B cell (primary cell): Measurements from ENCODE around the gene AVPR1B. TPM values are rescaled to one million over a fixed set of nuclear protein-coding genes. Genes with fewer than 3 reads are reported as not detected.

Experiments
- ATAC-seq: fragments of 200-7000 bp; cut with Tn5 transposase; one replicate; pipeline ENCODE4 v1.10.0; 2021; ENCODE audit warnings: low read depth, mild to moderate bottlenecking, moderate number of reproducible peaks, moderate library complexity
- CTCF ChIA-PET: fragments of 350-600 bp; sonication (Branson Sonifier 250); formaldehyde crosslinking; loops from one replicate; lab custom pipeline; 2021; ENCODE audit warnings: antibody characterized with exemption, inconsistent platforms; lab: Charles Lee
- POLR2A ChIA-PET: fragments of 350-600 bp; sonication (Branson Sonifier 250); formaldehyde crosslinking; loops from one replicate; lab custom pipeline; 2021; ENCODE audit warnings: antibody characterized with exemption; lab: Charles Lee
- DNase-seq: peaks from one replicate; pipeline ENCODE4 v3.0.0; 2013
- H2AFZ ChIP-seq: 2 replicates; pipeline ENCODE4 v1.6.1; 2012; ENCODE audit warnings: mild to moderate bottlenecking, low read depth, low read length; ENCODE audit not compliant: insufficient read depth, poor library complexity, severe bottlenecking
- H3K27ac ChIP-seq, 2 donors: 1 replicate in 1 of 2; 2 replicates in 1 of 2; pipeline ENCODE4 v1.5.1; 2012 to 2013; ENCODE audit warnings: low read length in 2 of 2, mild to moderate bottlenecking in 2 of 2, moderate library complexity in 1 of 2
- H3K27me3 ChIP-seq, 4 experiments: fragments of 200-600 bp in 1 of 4; sonication (generic) in 1 of 4; replicated peaks in 1 of 4; 1 replicate in 2 of 4; 2 replicates in 2 of 4; pipeline versions ENCODE4 v1.6.1 to v1.7.0; 2013 to 2016; ENCODE audit warnings: low read length in 3 of 4, mild to moderate bottlenecking in 2 of 4, mixed read lengths in 1 of 4, moderate library complexity in 1 of 4; ENCODE audit not compliant: insufficient read depth in 4 of 4, control insufficient read depth in 3 of 4; ENCODE audit errors: control extremely low read depth in 1 of 4
- H3K36me3 ChIP-seq, 2 experiments: replicated peaks in 1 of 2; 1 replicate in 1 of 2; 2 replicates in 1 of 2; pipeline versions ENCODE4 v1.6.1 to v1.7.1; 2013; ENCODE audit warnings: low read length in 1 of 2; ENCODE audit not compliant: insufficient read depth in 2 of 2, control insufficient read depth in 1 of 2; ENCODE audit errors: control extremely low read depth in 1 of 2, extremely low read depth in 1 of 2
- H3K4me1 ChIP-seq, 2 donors: fragments of 200-600 bp in 1 of 2; sonication (generic) in 1 of 2; 1 replicate in 1 of 2; 2 replicates in 1 of 2; pipeline versions ENCODE4 v1.5.1 to v1.6.1; 2013 to 2017; ENCODE audit warnings: low read length in 2 of 2; ENCODE audit not compliant: control insufficient read depth in 2 of 2, insufficient read depth in 2 of 2
- H3K4me2 ChIP-seq: replicated peaks from 2 replicates; pipeline ENCODE3; 2012; ENCODE audit warnings: mild to moderate bottlenecking, low read depth, low read length; ENCODE audit not compliant: poor library complexity, severe bottlenecking
- H3K4me3 ChIP-seq, 5 experiments: fragments of 200-600 bp in 1 of 5; sonication (generic) in 1 of 5; 1 replicate in 3 of 5; 2 replicates in 2 of 5; pipeline versions ENCODE4 v1.5.1 to v1.7.0; 2011 to 2016; ENCODE audit warnings: low read length in 4 of 5, mild to moderate bottlenecking in 4 of 5, low read depth in 2 of 5, control low read depth in 1 of 5, moderate library complexity in 1 of 5; ENCODE audit not compliant: insufficient read depth in 1 of 5; ENCODE audit errors: control extremely low read depth in 1 of 5, extremely low read depth in 1 of 5
- H3K79me2 ChIP-seq: fragments of 200-600 bp; sonication (generic); one replicate; pipeline ENCODE4 v1.6.0; 2016; ENCODE audit warnings: low read length; ENCODE audit not compliant: control insufficient read depth, insufficient read depth
- H3K9ac ChIP-seq: fragments of 200-600 bp; sonication (generic); 2 replicates; pipeline ENCODE4 v1.6.1; 2017; ENCODE audit warnings: mild to moderate bottlenecking, low read length, moderate library complexity
- H3K9me3 ChIP-seq, 3 donors: one replicate each; pipeline versions ENCODE4 v1.6.1 to v1.7.1; 2013; ENCODE audit warnings: low read length in 2 of 3; ENCODE audit not compliant: control insufficient read depth in 2 of 3, insufficient read depth in 1 of 3; ENCODE audit errors: control extremely low read depth in 1 of 3
- H4K20me1 ChIP-seq: 2 replicates; pipeline ENCODE4 v1.6.0; 2012; ENCODE audit warnings: mild to moderate bottlenecking, low read length; ENCODE audit not compliant: insufficient read depth, control insufficient read depth, poor library complexity, severe bottlenecking
- H3K27ac Mint-ChIP-seq: one replicate; pipeline ENCODE4 v1.8.0; 2021; ENCODE audit warnings: mixed read lengths
- H3K27me3 Mint-ChIP-seq: one replicate; pipeline ENCODE4 v1.8.0; 2021; ENCODE audit warnings: mixed read lengths
- H3K4me1 Mint-ChIP-seq: one replicate; pipeline ENCODE4 v1.8.0; 2021; ENCODE audit warnings: mixed read lengths
- H3K4me3 Mint-ChIP-seq: one replicate; pipeline ENCODE4 v1.8.0; 2021; ENCODE audit warnings: mixed read lengths
- H3K9me3 Mint-ChIP-seq: one replicate; pipeline ENCODE4 v1.8.0; 2022; ENCODE audit warnings: mixed read lengths; ENCODE audit not compliant: insufficient read depth
- CTCF ChIP-seq: fragments of 200-600 bp; IDR thresholded peaks from one replicate; pipeline ENCODE4 v1.8.0; 2022; ENCODE audit warnings: antibody characterized with exemption, mild to moderate bottlenecking
- EZH2 ChIP-seq: IDR thresholded peaks from 2 replicates; pipeline ENCODE4 v1.6.1; 2012; ENCODE audit warnings: borderline replicate concordance, low read depth, mild to moderate bottlenecking, moderate library complexity, low read length; ENCODE audit not compliant: insufficient read depth, poor library complexity, severe bottlenecking
- WGBS: methylation state at CpG from one replicate; pipeline ENCODE4 v1.1.5; 2013; ENCODE audit warnings: missing lambda C conversion rate; ENCODE audit not compliant: insufficient coverage; 5-methylcytosine and 5-hydroxymethylcytosine counted together
- intact Hi-C: fragments of 100-400 bp; cut with micrococcal nuclease; formaldehyde crosslinking; loops from one replicate; pipeline ENCODE4 v1.10.0; 2022
- polyA plus RNA-seq: library from polyadenylated mRNA; depleted of rRNA; stranded (reverse); fragments of >200 nt; gene quantifications from 2 replicates; pipeline ENCODE4 v1.2.3, GENCODE V29; 2012
- total RNA-seq, 2 donors: library from RNA; stranded (reverse); fragments of 120-200 nt in 1 of 2; gene quantifications; 1 replicate in 1 of 2; 2 replicates in 1 of 2; pipeline versions ENCODE4 v1.2.3 to v1.2.4, GENCODE V29; 2013 to 2022

The AVPR1B gene
- total and polyA plus RNA-seq, 2 donors (not counting 1 experiment from before 2014, with no cell fraction given) = 0.59 TPM; not detected in 1

DNA sequence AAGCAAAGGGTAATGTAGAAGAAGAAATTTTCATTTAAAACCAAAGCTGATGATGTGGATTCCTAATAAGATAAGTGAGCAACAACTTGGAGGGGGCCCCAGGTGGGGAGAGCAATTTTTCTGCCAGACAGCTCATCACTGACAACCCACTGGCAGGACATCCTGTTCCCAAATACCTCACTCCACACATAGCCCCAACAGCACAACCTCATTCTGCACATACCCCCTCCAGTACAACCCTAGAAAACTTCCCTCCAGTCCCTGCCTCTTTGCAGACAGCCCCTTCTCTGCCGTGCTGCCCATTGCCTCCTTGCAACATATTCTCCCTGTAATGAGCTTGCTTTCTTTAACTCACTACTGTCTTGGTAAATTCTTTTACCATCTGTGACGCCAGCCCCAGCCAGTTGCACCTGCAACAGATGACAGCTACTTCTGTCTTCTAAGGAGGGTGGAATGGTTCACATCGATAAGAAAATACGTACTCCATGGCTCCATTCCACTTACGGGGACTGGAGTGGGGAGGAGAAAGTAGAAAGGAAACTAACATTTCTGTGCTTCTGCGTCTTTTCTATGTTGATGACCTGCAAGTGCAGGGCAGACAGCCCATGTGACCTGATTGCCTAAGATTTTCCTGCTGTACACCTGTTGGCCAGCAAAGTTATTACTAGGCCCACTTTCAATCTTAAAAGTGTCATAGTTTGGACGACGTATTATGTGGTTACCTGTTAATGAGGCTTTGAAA is 49.5 kb downstream of the AVPR1B start:
- TF ChIP-seq EZH2 (no peak), CTCF (no peak)
- no peaks in the 10 kb centered on the region for H4K20me1 ChIP-seq
- Mint-ChIP-seq H3K9me3 (no peaks in the 10 kb centered on the region), H3K27ac (peak overlapping the region; percentile 88), H3K27me3 (no peaks in the 10 kb centered on the region), H3K4me1 (peaks cover 45% of the 10 kb centered on the region), H3K4me3 (peak overlapping the region; percentile 75)
- peak overlapping the region; percentile 63 to 75 for H3K27ac ChIP-seq
- peak overlapping the region; percentile 44 for H3K9ac ChIP-seq
- peaks cover 0 to 1% (median 0%) of the 10 kb centered on the region in 3 donors for H3K9me3 ChIP-seq
- ATAC-seq = peak; percentile 48
- intact Hi-C loops = loop anchor here (2.0 to 5.0 kb wide), 2 partner anchors 17 to 35 kb away; no protein-coding TSS in a partner anchor
- ChIA-PET POLR2A (interaction anchor here (0.5 to 2.3 kb wide), 4 partner anchors 28 to 563 kb away, joined by 4 to 8 read pairs (median 6); partner anchors contain the start of gene CDK18), CTCF (interaction anchor here (0.9 to 6.4 kb wide), 10 partner anchors 8 to 90 kb away, joined by 3 to 36 read pairs (median 4); no protein-coding TSS in a partner anchor)
- peaks cover 35 to 39% of the 10 kb centered on the region in 2 donors for H3K4me1 ChIP-seq
- H3K27me3 ChIP-seq = no peaks in the 10 kb centered on the region
- H3K79me2 ChIP-seq = peaks cover 5% of the 10 kb centered on the region
- H3K36me3 ChIP-seq = peaks cover 4 to 5% of the 10 kb centered on the region in 2 experiments
- 28% methylated on average over 3 of the region's 8 CpGs for WGBS
- DNase-seq = peak; percentile 57
- peak overlapping the region; percentile 63 for H3K4me2 ChIP-seq
- H2AFZ ChIP-seq = peak overlapping the region; percentile 68
- H3K4me3 ChIP-seq = peak overlapping the region in 2 of 5 experiments; percentile 1 to 30
